SH-SY5Y (cell line): ENCODE results near the gene FOXP1.

ENCODE experiments used
- GATA2 ChIP-seq: IDR thresholded peaks from 2 replicates; pipeline ENCODE4 v1.6.1; 2011; ENCODE audit warnings: mild to moderate bottlenecking, low read depth, low read length
- GATA3 ChIP-seq: IDR thresholded peaks from 2 replicates; pipeline ENCODE4 v1.6.1; 2011; ENCODE audit warnings: low read depth, mild to moderate bottlenecking, low read length, moderate library complexity

GRCh38 chr3:71563827-71564226, 19.7 kb downstream of the FOXP1 start:
- TF ChIP-seq GATA2 (no peak), GATA3 (no peak)
